RWPE2 (cell line): Measurements from ENCODE around the gene DNAJB6.

Experiments used
- ATAC-seq: fragments of 200-7000 bp; cut with Tn5 transposase; 3 replicates; pipeline ENCODE4 v1.9.1; 2021; ENCODE audit warnings: low read depth
- DNase-seq: peaks from one replicate; pipeline ENCODE4 v3.0.0-alpha.2; 2020; ENCODE audit warnings: low spot score
- H3K27ac ChIP-seq: fragments of 450-650 bp; 2 replicates; pipeline ENCODE4 v1.5.1; 2017; ENCODE audit warnings: mild to moderate bottlenecking; ENCODE audit not compliant: poor library complexity, severe bottlenecking
- H3K27me3 ChIP-seq: fragments of 250-450 bp; sonication (Bioruptor Pico); 2 replicates; pipeline ENCODE4 v1.5.1; 2021; ENCODE audit warnings: mild to moderate bottlenecking, moderate library complexity; ENCODE audit not compliant: insufficient read depth, poor library complexity, severe bottlenecking
- H3K36me3 ChIP-seq: fragments of 250-450 bp; sonication (Bioruptor Pico); 2 replicates; pipeline ENCODE4 v1.5.1; 2020; ENCODE audit warnings: low read depth, mild to moderate bottlenecking, moderate library complexity
- H3K4me1 ChIP-seq: fragments of 250-450 bp; sonication (Bioruptor Pico); 2 replicates; pipeline ENCODE4 v1.5.1; 2021; ENCODE audit warnings: mild to moderate bottlenecking, moderate library complexity; ENCODE audit not compliant: insufficient read depth, poor library complexity, severe bottlenecking
- H3K4me3 ChIP-seq: fragments of 250-450 bp; sonication (Bioruptor Pico); 2 replicates; pipeline ENCODE4 v1.5.1; 2021; ENCODE audit warnings: mild to moderate bottlenecking, moderate library complexity; ENCODE audit not compliant: severe bottlenecking
- H3K9me3 ChIP-seq: fragments of 250-450 bp; sonication (Bioruptor Pico); 2 replicates; pipeline ENCODE4 v1.5.1; 2021; ENCODE audit warnings: mild to moderate bottlenecking, moderate library complexity; ENCODE audit not compliant: severe bottlenecking
- CTCF ChIP-seq: fragments of 450-650 bp; IDR thresholded peaks from one replicate; pipeline ENCODE4 v1.5.1; 2017; ENCODE audit warnings: mild to moderate bottlenecking, moderate library complexity; ENCODE audit not compliant: poor library complexity, severe bottlenecking

Gene DNAJB6

GRCh38 chr7:157396316-157397035 is 59.7 kb downstream of the DNAJB6 start:
- Histone ChIP-seq H3K27ac (no peak overlapping the region), H3K27me3 (no peaks in the 10 kb centered on the region), H3K4me3 (no peak overlapping the region), H3K36me3 (peaks cover 27% of the 10 kb centered on the region), H3K4me1 (no peaks in the 10 kb centered on the region), H3K9me3 (no peaks in the 10 kb centered on the region)
- DNase-seq (no peak), ATAC-seq (no peak)
- no peak for TF ChIP-seq CTCF

- H3K9me3 ChIP-seq: no peaks in the 10 kb centered on the region
- DNase-seq (no peak), ATAC-seq (no peak)
- no peaks in the 10 kb centered on the region for H3K27me3 ChIP-seq
- peaks cover 25% of the 10 kb centered on the region for H3K36me3 ChIP-seq
- H3K27ac ChIP-seq: no peak overlapping the region
- no peaks in the 10 kb centered on the region for H3K4me1 ChIP-seq
- no peak overlapping the region for H3K4me3 ChIP-seq
- TF ChIP-seq CTCF: no peak
Observed at GRCh38 chr7:157397036-157397720, 60.4 kb downstream of the DNAJB6 start.

- no peak overlapping the region for H3K27ac ChIP-seq
- TF ChIP-seq CTCF: peak; percentile 55
- H3K36me3 ChIP-seq: peaks cover 18% of the 10 kb centered on the region
- no peaks in the 10 kb centered on the region for H3K27me3 ChIP-seq
- H3K9me3 ChIP-seq: no peaks in the 10 kb centered on the region
- H3K4me1 ChIP-seq: no peaks in the 10 kb centered on the region
- no peak for DNase-seq
- ATAC-seq: peak; percentile 54; the same call in 1 of the 3 replicates
- H3K4me3 ChIP-seq: no peak overlapping the region
Observed at GRCh38 chr7:157397731-157398691, 61.2 kb downstream of the DNAJB6 start.

- TF ChIP-seq CTCF: no peak
- Histone ChIP-seq H3K4me3 (no peak overlapping the region), H3K27ac (no peak overlapping the region), H3K27me3 (no peaks in the 10 kb centered on the region), H3K9me3 (no peaks in the 10 kb centered on the region), H3K36me3 (peaks cover 12% of the 10 kb centered on the region), H3K4me1 (no peaks in the 10 kb centered on the region)
- no peak for DNase-seq
- ATAC-seq: no peak
Observed at GRCh38 chr7:157399086-157399687, 62.4 kb downstream of the DNAJB6 start.
